ENCODE data around the gene ZNF804B. TPM values are rescaled to one million over a fixed set of nuclear protein-coding genes. Genes with fewer than 3 reads are reported as not detected.

The ZNF804B gene
- polyA plus RNA-seq, 2 donors = not detected

DNA sequence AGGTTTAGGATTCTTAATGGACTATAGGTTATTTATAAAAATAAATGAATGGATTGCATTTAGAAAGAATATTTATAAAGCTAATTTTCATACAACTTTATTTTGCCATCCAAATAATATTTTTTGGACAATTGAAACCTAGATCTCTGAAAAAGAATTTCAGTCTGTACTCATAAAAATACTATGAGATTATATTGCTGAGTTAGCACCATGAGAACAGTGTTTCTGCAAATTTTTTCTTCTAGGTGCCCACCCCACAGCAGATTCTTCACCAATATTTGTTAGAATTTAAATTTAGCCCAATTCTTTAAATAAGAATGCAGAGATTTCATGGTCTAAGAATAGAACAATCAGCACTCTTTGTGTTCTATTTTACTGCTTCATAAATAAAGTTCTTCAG, 121.6 kb downstream of the ZNF804B start:
- Histone ChIP-seq H3K36me3 (ENCODE audit: control insufficient read depth in 2 of 2, insufficient read depth in 2 of 2, low read length in 1 of 2) (no peaks in the 10 kb centered on the region), H3K27ac (ENCODE audit: low read depth in 2 of 2, low read length in 1 of 2) (no peak overlapping the region), H3K27me3 (ENCODE audit: control insufficient read depth in 1 of 2, insufficient read depth in 2 of 2, low read length in 2 of 2) (no peaks in the 10 kb centered on the region), H3K4me1 (ENCODE audit: control insufficient read depth in 2 of 2, insufficient read depth in 2 of 2, low read length in 1 of 2) (no peaks in the 10 kb centered on the region), H3K4me3 (ENCODE audit: low read depth in 1 of 2, low read length in 2 of 2) (no peak overlapping the region), H3K9me3 (ENCODE audit: control insufficient read depth in 2 of 2, insufficient read depth in 1 of 2, low read depth in 1 of 2, low read length in 1 of 2) (no peaks in the 10 kb centered on the region)

DNA sequence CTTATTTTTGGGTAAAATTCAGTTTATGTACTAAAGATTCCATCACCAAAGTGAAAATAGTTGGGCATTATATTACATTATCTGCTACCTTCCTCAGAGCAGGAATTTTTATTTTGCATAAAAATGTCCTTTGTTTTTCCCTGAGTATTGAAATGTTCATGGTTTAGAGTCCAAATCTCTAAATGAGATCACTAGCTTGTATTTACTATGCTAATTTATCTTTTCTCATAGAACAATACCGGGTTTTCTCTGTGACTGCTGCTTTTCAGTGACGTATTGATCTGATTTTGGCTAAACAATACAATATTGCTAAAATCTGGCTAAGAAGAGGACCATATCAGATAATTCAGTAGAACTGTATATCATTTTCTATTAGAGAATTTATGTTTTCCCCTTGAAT, 125.6 kb downstream of the ZNF804B start:
- H3K27me3 ChIP-seq (ENCODE audit: control insufficient read depth in 1 of 2, insufficient read depth in 2 of 2, low read length in 2 of 2) = no peaks in the 10 kb centered on the region
- H3K4me3 ChIP-seq (ENCODE audit: low read depth in 1 of 2, low read length in 2 of 2) = no peak overlapping the region
- H3K27ac ChIP-seq (ENCODE audit: low read depth in 2 of 2, low read length in 1 of 2) = no peak overlapping the region
- peaks cover 0 to 2% of the 10 kb centered on the region in 2 donors for H3K9me3 ChIP-seq (ENCODE audit: control insufficient read depth in 2 of 2, insufficient read depth in 1 of 2, low read depth in 1 of 2, low read length in 1 of 2)
- no peaks in the 10 kb centered on the region for H3K4me1 ChIP-seq (ENCODE audit: control insufficient read depth in 2 of 2, insufficient read depth in 2 of 2, low read length in 1 of 2)
- H3K36me3 ChIP-seq (ENCODE audit: control insufficient read depth in 2 of 2, insufficient read depth in 2 of 2, low read length in 1 of 2) = no peaks in the 10 kb centered on the region
- 51 to 61% methylated on average over 2 of the region's 2 CpGs for WGBS, 2 donors

DNA sequence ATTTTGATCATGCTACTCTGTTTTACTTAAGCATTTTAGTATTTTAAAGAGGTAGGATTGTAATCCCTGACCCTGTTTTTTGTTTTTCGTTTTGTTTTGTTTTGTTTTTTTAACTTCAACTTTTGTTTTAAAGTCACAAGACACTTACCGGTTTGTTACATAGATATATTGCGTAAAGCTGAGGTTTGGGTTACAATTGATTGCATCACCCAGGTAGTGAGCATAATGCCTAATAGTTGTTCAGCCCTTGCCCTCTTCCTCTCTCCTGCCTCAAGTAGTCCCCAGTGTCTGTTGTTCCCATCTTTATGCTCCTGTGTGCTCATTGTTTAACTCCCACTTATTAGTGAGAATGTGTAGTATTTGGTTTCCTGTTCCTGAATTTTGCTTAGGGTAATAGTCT, 129.2 kb downstream of the ZNF804B start:
- 55 to 68% methylated on average over 3 of the region's 3 CpGs for WGBS, 2 donors
- H3K4me3 ChIP-seq (ENCODE audit: low read depth in 1 of 2, low read length in 2 of 2) = no peak overlapping the region

DNA sequence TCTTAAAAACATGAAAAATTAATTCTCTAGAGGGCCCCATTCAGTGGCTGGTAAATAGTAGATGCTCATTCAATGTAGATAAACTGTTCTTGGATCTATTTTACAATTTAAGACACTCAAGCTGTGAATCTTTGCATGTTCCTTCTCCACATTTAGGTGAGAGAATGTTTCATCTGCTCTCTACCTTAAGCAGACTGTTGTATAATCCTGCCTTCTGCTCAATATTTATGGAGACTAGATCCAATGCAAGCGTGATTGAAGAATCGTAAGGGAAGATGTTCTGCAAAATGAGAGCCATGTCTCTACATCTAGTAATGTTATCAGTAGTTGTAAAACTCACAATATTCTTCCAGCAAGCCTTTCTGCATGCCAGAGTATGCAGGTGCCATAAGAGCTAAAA, 151.0 kb downstream of the ZNF804B start:
- H3K27ac ChIP-seq (ENCODE audit: low read depth in 2 of 2, low read length in 1 of 2) = no peak overlapping the region
- WGBS, 2 donors = 95 to 97% methylated on average over 2 of the region's 2 CpGs
- no peaks in the 10 kb centered on the region for H3K4me1 ChIP-seq (ENCODE audit: control insufficient read depth in 2 of 2, insufficient read depth in 2 of 2, low read length in 1 of 2)
- H3K4me3 ChIP-seq (ENCODE audit: low read depth in 1 of 2, low read length in 2 of 2) = no peak overlapping the region
- no peaks in the 10 kb centered on the region for H3K27me3 ChIP-seq (ENCODE audit: control insufficient read depth in 1 of 2, insufficient read depth in 2 of 2, low read length in 2 of 2)
- no peaks in the 10 kb centered on the region for H3K9me3 ChIP-seq (ENCODE audit: control insufficient read depth in 2 of 2, insufficient read depth in 1 of 2, low read depth in 1 of 2, low read length in 1 of 2)
- no peaks in the 10 kb centered on the region for H3K36me3 ChIP-seq (ENCODE audit: control insufficient read depth in 2 of 2, insufficient read depth in 2 of 2, low read length in 1 of 2)

More for the DNA sequence above, 129.2 kb downstream of the ZNF804B start:
- Histone ChIP-seq H3K27ac (ENCODE audit: low read depth in 2 of 2, low read length in 1 of 2) (no peak overlapping the region), H3K4me1 (ENCODE audit: control insufficient read depth in 2 of 2, insufficient read depth in 2 of 2, low read length in 1 of 2) (no peaks in the 10 kb centered on the region), H3K27me3 (ENCODE audit: control insufficient read depth in 1 of 2, insufficient read depth in 2 of 2, low read length in 2 of 2) (no peaks in the 10 kb centered on the region), H3K9me3 (ENCODE audit: control insufficient read depth in 2 of 2, insufficient read depth in 1 of 2, low read depth in 1 of 2, low read length in 1 of 2) (peaks cover 0 to 2% of the 10 kb centered on the region in 2 donors), H3K36me3 (ENCODE audit: control insufficient read depth in 2 of 2, insufficient read depth in 2 of 2, low read length in 1 of 2) (no peaks in the 10 kb centered on the region)

DNA sequence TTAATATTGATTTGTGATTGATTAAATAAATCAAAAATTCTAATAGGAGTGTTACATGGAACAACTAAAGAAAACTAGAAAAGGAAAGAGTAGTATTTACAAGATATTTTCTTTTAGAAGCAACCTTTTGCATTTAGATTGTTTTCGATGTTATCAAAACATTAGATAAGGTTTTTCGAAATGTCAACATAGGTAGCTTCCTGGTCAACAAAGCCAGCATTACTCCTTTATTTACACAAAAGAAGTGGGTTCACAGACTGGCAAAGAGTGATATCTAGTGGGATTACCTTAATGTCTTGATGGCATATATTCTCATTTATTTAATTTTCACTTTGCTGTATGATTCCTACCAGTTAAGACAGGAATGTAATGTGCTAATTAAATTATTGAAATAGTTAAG, 153.4 kb downstream of the ZNF804B start:
- H3K27ac ChIP-seq (ENCODE audit: low read depth in 2 of 2, low read length in 1 of 2) = no peak overlapping the region
- no peaks in the 10 kb centered on the region for H3K27me3 ChIP-seq (ENCODE audit: control insufficient read depth in 1 of 2, insufficient read depth in 2 of 2, low read length in 2 of 2)
- H3K4me1 ChIP-seq (ENCODE audit: control insufficient read depth in 2 of 2, insufficient read depth in 2 of 2, low read length in 1 of 2) = no peaks in the 10 kb centered on the region
- 51 to 58% methylated on average over 2 of the region's 2 CpGs for WGBS, 2 donors
- H3K4me3 ChIP-seq (ENCODE audit: low read depth in 1 of 2, low read length in 2 of 2) = no peak overlapping the region
- H3K36me3 ChIP-seq (ENCODE audit: control insufficient read depth in 2 of 2, insufficient read depth in 2 of 2, low read length in 1 of 2) = no peaks in the 10 kb centered on the region
- H3K9me3 ChIP-seq (ENCODE audit: control insufficient read depth in 2 of 2, insufficient read depth in 1 of 2, low read depth in 1 of 2, low read length in 1 of 2) = no peaks in the 10 kb centered on the region

DNA sequence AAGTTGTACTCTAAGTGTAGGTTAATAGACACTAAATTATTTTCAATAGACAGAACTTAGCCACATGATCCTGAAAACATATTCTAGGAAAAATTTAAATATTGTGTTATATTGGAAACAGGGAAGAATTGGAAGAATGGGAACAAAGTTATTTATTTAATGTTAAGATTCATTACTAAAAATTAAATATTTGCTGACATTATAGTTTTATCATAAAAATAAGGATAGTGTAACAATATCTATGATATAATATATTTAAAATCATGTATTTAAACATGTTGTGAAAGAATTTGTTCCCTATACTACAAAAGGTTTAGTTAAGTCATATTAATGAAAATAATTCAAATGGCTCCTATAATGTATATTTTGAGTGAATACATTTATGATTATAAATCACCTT, 156.1 kb downstream of the ZNF804B start:
- Histone ChIP-seq H3K4me1 (ENCODE audit: control insufficient read depth in 2 of 2, insufficient read depth in 2 of 2, low read length in 1 of 2) (no peaks in the 10 kb centered on the region), H3K4me3 (ENCODE audit: low read depth in 1 of 2, low read length in 2 of 2) (no peak overlapping the region), H3K9me3 (ENCODE audit: control insufficient read depth in 2 of 2, insufficient read depth in 1 of 2, low read depth in 1 of 2, low read length in 1 of 2) (no peaks in the 10 kb centered on the region), H3K27me3 (ENCODE audit: control insufficient read depth in 1 of 2, insufficient read depth in 2 of 2, low read length in 2 of 2) (no peaks in the 10 kb centered on the region), H3K36me3 (ENCODE audit: control insufficient read depth in 2 of 2, insufficient read depth in 2 of 2, low read length in 1 of 2) (no peaks in the 10 kb centered on the region), H3K27ac (ENCODE audit: low read depth in 2 of 2, low read length in 1 of 2) (no peak overlapping the region)

DNA sequence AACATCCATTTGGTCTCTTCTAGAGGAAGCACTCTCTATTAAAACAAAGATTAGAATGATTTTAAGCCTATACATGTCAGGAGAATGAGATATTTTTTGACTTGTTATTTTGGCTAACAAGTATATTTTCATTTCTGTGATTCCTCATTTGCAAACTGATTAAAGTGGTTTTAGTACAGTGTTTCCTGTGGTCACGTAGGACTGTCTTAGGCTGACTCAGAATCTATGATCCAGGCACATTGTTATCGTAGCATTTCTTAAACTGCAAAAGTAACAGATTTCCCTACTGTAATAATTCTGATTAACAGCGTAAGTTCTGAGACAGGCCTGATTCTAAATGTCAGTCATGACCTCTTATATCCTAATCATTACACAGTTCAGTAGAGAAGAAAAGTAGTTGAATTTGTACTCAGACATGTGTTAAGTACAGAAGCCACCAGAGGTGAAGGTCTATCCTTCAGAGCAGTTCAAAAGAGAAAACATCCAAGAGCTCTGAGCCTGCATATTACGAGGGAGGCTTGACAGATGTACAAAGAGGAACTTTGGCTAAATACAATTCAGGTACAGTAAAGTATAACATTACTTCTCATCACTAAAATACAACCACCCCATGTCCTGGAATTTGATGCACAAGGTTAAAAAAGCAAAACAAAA, 160.1 kb downstream of the ZNF804B start:
- 63 to 64% methylated on average over 4 of the region's 4 CpGs for WGBS, 2 donors
- Histone ChIP-seq H3K9me3 (ENCODE audit: control insufficient read depth in 2 of 2, insufficient read depth in 1 of 2, low read depth in 1 of 2, low read length in 1 of 2) (no peaks in the 10 kb centered on the region), H3K36me3 (ENCODE audit: control insufficient read depth in 2 of 2, insufficient read depth in 2 of 2, low read length in 1 of 2) (no peaks in the 10 kb centered on the region), H3K4me3 (ENCODE audit: low read depth in 1 of 2, low read length in 2 of 2) (no peak overlapping the region), H3K4me1 (ENCODE audit: control insufficient read depth in 2 of 2, insufficient read depth in 2 of 2, low read length in 1 of 2) (no peaks in the 10 kb centered on the region), H3K27me3 (ENCODE audit: control insufficient read depth in 1 of 2, insufficient read depth in 2 of 2, low read length in 2 of 2) (no peaks in the 10 kb centered on the region), H3K27ac (ENCODE audit: low read depth in 2 of 2, low read length in 1 of 2) (no peak overlapping the region)

DNA sequence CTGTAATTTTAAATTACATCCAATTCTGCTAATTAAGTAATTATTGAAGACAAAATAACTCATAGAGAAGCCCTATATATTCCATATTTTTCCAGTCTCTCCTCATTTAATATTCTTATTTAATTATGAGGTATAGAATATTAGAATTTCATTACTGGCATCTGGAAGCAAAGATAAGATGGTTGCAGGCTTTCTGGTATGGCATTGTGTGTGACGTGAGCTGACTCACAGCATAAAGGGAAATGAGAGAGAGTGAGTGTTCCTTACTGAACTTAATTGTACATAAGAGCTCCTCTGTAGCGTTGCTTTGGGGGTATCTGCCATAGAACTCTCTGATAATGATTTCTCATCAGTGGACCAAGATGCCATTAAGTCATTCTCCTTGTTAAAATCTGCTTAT, 163.4 kb downstream of the ZNF804B start:
- no peaks in the 10 kb centered on the region for H3K4me1 ChIP-seq (ENCODE audit: control insufficient read depth in 2 of 2, insufficient read depth in 2 of 2, low read length in 1 of 2)

DNA sequence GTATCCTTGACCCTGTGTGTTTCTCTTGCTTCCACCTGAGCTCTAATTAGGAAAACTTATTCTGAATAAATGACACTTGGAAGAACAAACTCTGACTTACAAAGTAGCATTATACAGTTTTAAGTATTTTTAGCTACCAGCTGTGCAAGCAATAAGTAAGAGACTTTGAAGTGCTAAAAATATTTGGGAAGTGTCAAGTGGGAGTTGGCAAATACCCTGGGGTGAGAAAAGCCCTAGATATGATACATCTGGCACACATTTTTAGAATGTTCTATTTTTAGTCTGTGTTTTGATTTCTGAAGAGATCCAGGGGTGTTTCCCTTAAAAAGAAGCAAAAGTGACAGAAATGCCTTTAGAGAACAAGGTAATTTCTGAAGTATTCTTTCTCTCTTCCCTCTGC, 168.8 kb downstream of the ZNF804B start:
- H3K4me3 ChIP-seq (ENCODE audit: low read depth in 1 of 2, low read length in 2 of 2) = no peak overlapping the region
- H3K27me3 ChIP-seq (ENCODE audit: control insufficient read depth in 1 of 2, insufficient read depth in 2 of 2, low read length in 2 of 2) = no peaks in the 10 kb centered on the region
- no peaks in the 10 kb centered on the region for H3K9me3 ChIP-seq (ENCODE audit: control insufficient read depth in 2 of 2, insufficient read depth in 1 of 2, low read depth in 1 of 2, low read length in 1 of 2)
- H3K36me3 ChIP-seq (ENCODE audit: control insufficient read depth in 2 of 2, insufficient read depth in 2 of 2, low read length in 1 of 2) = no peaks in the 10 kb centered on the region
- H3K4me1 ChIP-seq (ENCODE audit: control insufficient read depth in 2 of 2, insufficient read depth in 2 of 2, low read length in 1 of 2) = no peaks in the 10 kb centered on the region
- no peak overlapping the region for H3K27ac ChIP-seq (ENCODE audit: low read depth in 2 of 2, low read length in 1 of 2)

More for the DNA sequence above, 163.4 kb downstream of the ZNF804B start:
- Histone ChIP-seq H3K4me3 (ENCODE audit: low read depth in 1 of 2, low read length in 2 of 2) (no peak overlapping the region), H3K9me3 (ENCODE audit: control insufficient read depth in 2 of 2, insufficient read depth in 1 of 2, low read depth in 1 of 2, low read length in 1 of 2) (no peaks in the 10 kb centered on the region), H3K36me3 (ENCODE audit: control insufficient read depth in 2 of 2, insufficient read depth in 2 of 2, low read length in 1 of 2) (no peaks in the 10 kb centered on the region), H3K27me3 (ENCODE audit: control insufficient read depth in 1 of 2, insufficient read depth in 2 of 2, low read length in 2 of 2) (no peaks in the 10 kb centered on the region), H3K27ac (ENCODE audit: low read depth in 2 of 2, low read length in 1 of 2) (no peak overlapping the region)
- 53 to 73% methylated on average over 2 of the region's 2 CpGs for WGBS, 2 donors

DNA sequence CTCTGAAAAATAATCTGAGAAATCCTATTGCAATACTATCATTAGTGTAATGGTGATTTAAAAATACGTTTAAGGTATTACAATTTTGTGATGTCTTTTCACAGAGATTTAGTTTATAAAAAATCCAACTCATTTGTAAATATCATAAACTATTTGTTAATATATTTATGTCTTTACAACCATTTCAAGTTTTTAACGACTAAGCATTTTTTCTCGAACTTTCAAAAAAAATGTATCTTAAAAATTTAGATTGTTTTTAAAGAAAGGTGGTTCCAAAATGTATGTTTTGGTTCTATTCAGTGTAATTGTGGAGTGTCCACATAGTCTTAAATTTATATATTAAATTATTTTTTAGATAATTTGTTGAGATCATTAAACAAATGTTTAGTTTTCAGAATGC, 170.2 kb downstream of the ZNF804B start:
- H3K9me3 ChIP-seq (ENCODE audit: control insufficient read depth in 2 of 2, insufficient read depth in 1 of 2, low read depth in 1 of 2, low read length in 1 of 2) = no peaks in the 10 kb centered on the region
- 83 to 86% methylated on average over 3 of the region's 3 CpGs for WGBS, 2 donors
- H3K4me1 ChIP-seq (ENCODE audit: control insufficient read depth in 2 of 2, insufficient read depth in 2 of 2, low read length in 1 of 2) = no peaks in the 10 kb centered on the region
- H3K27me3 ChIP-seq (ENCODE audit: control insufficient read depth in 1 of 2, insufficient read depth in 2 of 2, low read length in 2 of 2) = no peaks in the 10 kb centered on the region
- H3K36me3 ChIP-seq (ENCODE audit: control insufficient read depth in 2 of 2, insufficient read depth in 2 of 2, low read length in 1 of 2) = no peaks in the 10 kb centered on the region
- no peak overlapping the region for H3K27ac ChIP-seq (ENCODE audit: low read depth in 2 of 2, low read length in 1 of 2)
- no peak overlapping the region for H3K4me3 ChIP-seq (ENCODE audit: low read depth in 1 of 2, low read length in 2 of 2)

All from esophagus (tissue), 2 donors.